ENCODE results near the gene ARID1A.
"Not testable (repeated sequence)": the region's sequence is repeated elsewhere in the genome, so short reads cannot be mapped to it uniquely, and the experiment has no call there.

Gene ARID1A

DNA sequence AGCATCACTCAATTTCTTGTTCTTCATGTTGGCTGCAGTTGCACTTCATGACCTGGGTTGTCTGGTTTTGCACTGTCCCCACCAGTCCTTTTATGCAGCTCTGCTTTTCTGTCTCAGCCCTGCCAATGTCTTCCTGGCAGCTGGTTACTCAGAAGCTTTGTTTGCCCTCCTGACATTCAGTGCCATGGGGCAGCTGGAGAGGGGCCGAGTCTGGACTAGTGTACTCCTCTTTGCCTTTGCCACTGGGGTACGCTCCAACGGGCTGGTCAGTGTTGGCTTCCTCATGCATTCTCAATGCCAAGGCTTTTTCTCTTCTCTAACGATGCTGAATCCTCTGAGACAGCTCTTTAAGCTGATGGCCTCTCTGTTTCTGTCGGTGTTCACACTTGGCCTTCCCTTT lies 98.6 kb downstream of the ARID1A start:
- no peaks in the 10 kb centered on the region for H3K36me3 ChIP-seq (ENCODE audit: low read length)
- H3K4me3 ChIP-seq (ENCODE audit: insufficient read depth, low read length, poor library complexity, severe bottlenecking), result no peak overlapping the region
- no peaks in the 10 kb centered on the region for H3K9me2 ChIP-seq (replicated peaks; ENCODE audit: insufficient read depth, low read length)
- peaks cover 7% of the 10 kb centered on the region; the same call in 1 of the 2 replicates for H3F3A ChIP-seq (ENCODE audit: insufficient read depth)
- no peak overlapping the region for H3K9ac ChIP-seq (ENCODE audit: low read length)
- H3K27me3 ChIP-seq (ENCODE audit: low read length), result no peaks in the 10 kb centered on the region
- H3K27ac ChIP-seq (ENCODE audit: low read depth, low read length), result no peak overlapping the region
- H3K9me3 ChIP-seq (ENCODE audit: insufficient read depth, low read length), result no peaks in the 10 kb centered on the region
- H4K20me1 ChIP-seq (ENCODE audit: low read depth, low read length), result no peaks in the 10 kb centered on the region
- H3K79me2 ChIP-seq (ENCODE audit: insufficient read depth, low read length), result no peaks in the 10 kb centered on the region
- TF ChIP-seq EZH2phosphoT487 (conservative IDR thresholded peaks at IDR 0.05; ENCODE audit: low read length), result no peak
- TF ChIP-seq, protein P1, sequence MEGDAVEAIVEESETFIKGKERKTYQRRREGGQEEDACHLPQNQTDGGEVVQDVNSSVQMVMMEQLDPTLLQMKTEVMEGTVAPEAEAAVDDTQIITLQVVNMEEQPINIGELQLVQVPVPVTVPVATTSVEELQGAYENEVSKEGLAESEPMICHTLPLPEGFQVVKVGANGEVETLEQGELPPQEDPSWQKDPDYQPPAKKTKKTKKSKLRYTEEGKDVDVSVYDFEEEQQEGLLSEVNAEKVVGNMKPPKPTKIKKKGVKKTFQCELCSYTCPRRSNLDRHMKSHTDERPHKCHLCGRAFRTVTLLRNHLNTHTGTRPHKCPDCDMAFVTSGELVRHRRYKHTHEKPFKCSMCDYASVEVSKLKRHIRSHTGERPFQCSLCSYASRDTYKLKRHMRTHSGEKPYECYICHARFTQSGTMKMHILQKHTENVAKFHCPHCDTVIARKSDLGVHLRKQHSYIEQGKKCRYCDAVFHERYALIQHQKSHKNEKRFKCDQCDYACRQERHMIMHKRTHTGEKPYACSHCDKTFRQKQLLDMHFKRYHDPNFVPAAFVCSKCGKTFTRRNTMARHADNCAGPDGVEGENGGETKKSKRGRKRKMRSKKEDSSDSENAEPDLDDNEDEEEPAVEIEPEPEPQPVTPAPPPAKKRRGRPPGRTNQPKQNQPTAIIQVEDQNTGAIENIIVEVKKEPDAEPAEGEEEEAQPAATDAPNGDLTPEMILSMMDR (IDR thresholded peaks at IDR 0.05; ENCODE audit: insufficient read depth, low read length, poor library complexity, severe bottlenecking), result no peak
- no peak overlapping the region for H2AFZ ChIP-seq (ENCODE audit: low read depth, low read length, severe bottlenecking)
- H3K4me2 ChIP-seq (ENCODE audit: low read depth, low read length, poor library complexity, severe bottlenecking), result no peak overlapping the region

DNA sequence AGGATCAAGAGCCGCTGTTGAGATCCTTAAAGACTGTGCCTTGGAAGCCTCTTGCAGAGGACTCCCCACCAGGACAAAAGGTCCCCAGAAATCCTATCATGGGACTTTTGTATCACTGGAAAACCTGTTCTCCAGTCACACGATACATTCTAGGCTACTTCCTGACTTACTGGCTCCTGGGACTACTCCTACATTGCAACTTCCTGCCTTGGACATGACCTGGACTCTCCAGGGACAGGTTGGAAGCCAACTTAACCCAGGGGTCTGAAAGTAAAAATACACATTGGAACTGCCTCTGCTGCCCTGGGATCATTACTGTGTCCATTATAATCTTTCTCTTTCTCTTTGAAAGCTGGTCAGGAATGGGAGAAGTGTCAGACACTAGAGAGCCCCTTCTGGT lies 101.8 kb downstream of the ARID1A start:
- Histone ChIP-seq H3K79me2 (ENCODE audit: insufficient read depth, low read length) (no peaks in the 10 kb centered on the region), H4K20me1 (ENCODE audit: low read depth, low read length) (no peaks in the 10 kb centered on the region), H3K4me3 (ENCODE audit: insufficient read depth, low read length, poor library complexity, severe bottlenecking) (no peak overlapping the region), H2AFZ (ENCODE audit: low read depth, low read length, severe bottlenecking) (no peak overlapping the region), H3K4me2 (ENCODE audit: low read depth, low read length, poor library complexity, severe bottlenecking) (no peak overlapping the region), H3K9me3 (ENCODE audit: insufficient read depth, low read length) (no peaks in the 10 kb centered on the region), H3K36me3 (ENCODE audit: low read length) (no peaks in the 10 kb centered on the region), H3K27ac (ENCODE audit: low read depth, low read length) (no peak overlapping the region), H3F3A (ENCODE audit: insufficient read depth) (no peaks in the 10 kb centered on the region), H3K9me2 (replicated peaks; ENCODE audit: insufficient read depth, low read length) (no peaks in the 10 kb centered on the region), H3K27me3 (ENCODE audit: low read length) (no peaks in the 10 kb centered on the region), H3K9ac (ENCODE audit: low read length) (no peak overlapping the region)
- TF ChIP-seq EZH2phosphoT487 (conservative IDR thresholded peaks at IDR 0.05; ENCODE audit: low read length), result no peak
- TF ChIP-seq, protein P1 (IDR thresholded peaks at IDR 0.05; ENCODE audit: insufficient read depth, low read length, poor library complexity, severe bottlenecking), result no peak

DNA sequence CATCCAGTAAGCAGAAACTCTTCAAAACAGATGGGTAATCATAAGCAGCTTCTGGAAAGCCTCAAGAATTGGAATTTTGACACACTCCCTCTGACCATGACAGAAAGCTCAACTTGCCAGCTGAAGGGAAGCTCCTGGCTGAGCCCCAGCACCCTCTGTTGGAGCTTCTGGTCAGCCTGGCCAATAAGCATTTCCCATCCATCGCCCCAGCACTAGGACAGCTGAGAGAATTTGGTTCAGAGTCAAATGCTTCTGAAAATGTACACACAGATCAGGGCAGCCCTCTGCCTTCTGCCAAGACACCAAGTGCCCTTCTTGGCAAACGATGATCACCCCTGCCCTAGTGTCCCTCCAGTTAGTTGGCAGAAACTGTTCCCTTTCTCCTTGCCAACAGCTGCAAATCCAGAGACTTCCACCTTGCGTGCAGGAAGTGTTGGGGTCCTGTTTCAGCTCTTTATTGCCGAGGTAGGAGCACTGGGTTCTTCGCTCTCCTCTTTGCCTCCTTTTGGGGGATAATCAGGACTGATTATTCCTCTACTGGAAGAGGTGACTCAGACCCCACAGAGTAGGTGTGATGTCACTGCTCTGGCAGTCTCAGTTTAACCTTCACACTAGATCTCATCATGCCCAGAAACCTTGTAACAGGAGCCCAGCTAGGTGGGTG lies 103.8 kb downstream of the ARID1A start:
- Histone ChIP-seq H3K27ac (ENCODE audit: low read depth, low read length) (no peak overlapping the region), H3K4me3 (ENCODE audit: insufficient read depth, low read length, poor library complexity, severe bottlenecking) (no peak overlapping the region), H3K9ac (ENCODE audit: low read length) (no peak overlapping the region), H2AFZ (ENCODE audit: low read depth, low read length, severe bottlenecking) (no peak overlapping the region), H3K4me2 (ENCODE audit: low read depth, low read length, poor library complexity, severe bottlenecking) (no peak overlapping the region), H3K27me3 (ENCODE audit: low read length) (no peaks in the 10 kb centered on the region), H3K9me3 (ENCODE audit: insufficient read depth, low read length) (no peaks in the 10 kb centered on the region), H4K20me1 (ENCODE audit: low read depth, low read length) (no peaks in the 10 kb centered on the region), H3K36me3 (ENCODE audit: low read length) (no peaks in the 10 kb centered on the region), H3K9me2 (replicated peaks; ENCODE audit: insufficient read depth, low read length) (no peaks in the 10 kb centered on the region), H3F3A (ENCODE audit: insufficient read depth) (no peaks in the 10 kb centered on the region), H3K79me2 (ENCODE audit: insufficient read depth, low read length) (no peaks in the 10 kb centered on the region)
- TF ChIP-seq, protein P1 (IDR thresholded peaks at IDR 0.05; ENCODE audit: insufficient read depth, low read length, poor library complexity, severe bottlenecking), result no peak
- no peak for TF ChIP-seq EZH2phosphoT487 (conservative IDR thresholded peaks at IDR 0.05; ENCODE audit: low read length)

DNA sequence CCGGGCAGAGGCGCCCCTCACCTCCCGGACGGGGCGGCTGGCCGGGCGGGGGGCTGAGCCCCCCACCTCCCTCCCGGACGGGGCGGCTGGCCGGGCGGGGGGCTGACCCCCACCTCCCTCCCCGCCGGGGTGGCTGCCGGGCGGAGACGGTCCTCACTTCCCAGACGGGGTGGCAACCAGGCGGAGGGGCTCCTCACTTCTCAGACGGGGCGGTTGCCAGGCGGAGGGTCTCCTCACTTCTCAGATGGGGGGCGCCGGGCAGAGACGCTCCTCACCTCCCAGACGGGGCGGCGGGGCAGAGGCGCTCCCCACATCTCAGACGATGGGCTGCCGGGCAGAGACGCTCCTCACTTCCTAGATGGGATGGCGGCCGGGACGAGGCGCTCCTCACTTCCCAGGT lies 108.1 kb downstream of the ARID1A start:
- not testable (repeated sequence) for H3K27me3 ChIP-seq (ENCODE audit: low read length); H3K9me2 ChIP-seq (replicated peaks; ENCODE audit: insufficient read depth, low read length); H3K36me3 ChIP-seq (ENCODE audit: low read length); H3K4me2 ChIP-seq (ENCODE audit: low read depth, low read length, poor library complexity, severe bottlenecking); H2AFZ ChIP-seq (ENCODE audit: low read depth, low read length, severe bottlenecking); H3F3A ChIP-seq (ENCODE audit: insufficient read depth); H4K20me1 ChIP-seq (ENCODE audit: low read depth, low read length); H3K9me3 ChIP-seq (ENCODE audit: insufficient read depth, low read length); H3K79me2 ChIP-seq (ENCODE audit: insufficient read depth, low read length); H3K9ac ChIP-seq (ENCODE audit: low read length); H3K4me3 ChIP-seq (ENCODE audit: insufficient read depth, low read length, poor library complexity, severe bottlenecking); H3K27ac ChIP-seq (ENCODE audit: low read depth, low read length)
